Renal pelvis (tissue), 4 donors: ENCODE data around the gene TTLL5. TPM values are rescaled to one million over a fixed set of nuclear protein-coding genes. Genes with fewer than 3 reads are reported as not detected.

Experiments used
- DNase-seq: peaks from one replicate; pipeline ENCODE4 v3.0.0-alpha.2; 2013
- polyA plus RNA-seq, 3 donors: library from polyadenylated mRNA; unstranded; fragments of 120-200 nt; gene quantifications; one replicate each; pipeline ENCODE4 v1.2.1, GENCODE V29; 2013; ENCODE audit not compliant: insufficient read length in 3 of 3

TTLL5 gene
- polyA plus RNA-seq, 3 donors: 27.6 to 37.4 (median 33.7) TPM

DNA sequence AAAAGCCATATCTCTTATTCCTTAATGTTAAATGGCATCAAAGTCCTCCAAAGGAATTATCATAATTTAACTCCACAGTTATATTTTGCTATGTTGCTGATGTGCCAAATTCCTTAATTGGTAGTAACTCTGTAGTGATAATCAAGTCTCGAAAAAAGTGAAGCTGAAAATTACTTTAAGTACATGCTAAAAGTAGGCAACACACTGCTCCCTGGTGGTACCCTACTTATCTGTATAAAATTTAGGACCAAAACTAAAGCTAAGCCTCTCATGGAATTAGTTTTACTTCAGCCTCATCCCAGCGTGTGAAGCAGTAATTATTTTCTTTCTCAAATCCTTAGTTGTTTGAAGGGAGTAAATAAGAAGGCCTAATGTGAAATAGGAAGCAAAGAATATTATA is 132.8 kb downstream of the TTLL5 start:
- no peak for DNase-seq

DNA sequence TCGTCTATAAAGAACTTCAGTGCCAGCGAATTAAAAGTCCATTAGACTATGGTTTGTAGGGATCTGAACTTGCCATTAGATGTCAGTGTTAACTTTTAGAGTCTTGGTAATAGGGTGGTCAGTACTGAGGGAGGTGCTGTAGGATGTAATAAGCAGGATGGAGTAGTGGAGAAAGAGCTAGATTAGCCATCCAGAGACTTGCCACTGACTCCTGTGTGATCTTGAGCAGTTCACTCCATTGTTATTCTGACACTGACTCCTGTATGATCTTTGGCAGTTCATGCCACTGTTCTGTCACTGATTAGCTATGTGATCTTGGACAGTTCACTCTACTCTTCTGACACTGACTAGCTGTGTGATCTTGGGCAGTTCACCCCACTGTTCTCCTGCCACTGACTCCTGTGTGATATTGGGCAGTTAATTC is 133.6 kb downstream of the TTLL5 start:
- no peak for DNase-seq

DNA sequence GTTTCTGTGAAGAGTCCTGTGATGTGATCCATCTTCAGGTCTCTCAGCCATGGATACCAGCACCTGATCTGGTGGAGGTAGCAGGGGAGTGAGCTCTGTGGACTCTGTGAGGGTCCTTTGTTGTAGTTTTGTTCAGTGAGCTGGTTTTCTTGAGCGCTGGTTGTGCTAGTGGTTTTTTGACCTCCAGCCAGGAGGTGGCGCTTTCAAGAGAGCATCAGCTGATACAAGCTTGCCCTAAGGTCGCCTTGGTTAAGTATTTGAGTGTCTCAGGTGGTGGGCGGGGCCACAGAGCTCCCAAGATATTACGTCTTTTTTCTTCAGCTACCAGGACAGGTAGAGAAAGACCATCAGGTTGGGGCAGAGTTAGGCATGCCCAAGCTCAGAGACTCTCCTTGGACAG is 139.7 kb downstream of the TTLL5 start:
- DNase-seq: no peak

DNA sequence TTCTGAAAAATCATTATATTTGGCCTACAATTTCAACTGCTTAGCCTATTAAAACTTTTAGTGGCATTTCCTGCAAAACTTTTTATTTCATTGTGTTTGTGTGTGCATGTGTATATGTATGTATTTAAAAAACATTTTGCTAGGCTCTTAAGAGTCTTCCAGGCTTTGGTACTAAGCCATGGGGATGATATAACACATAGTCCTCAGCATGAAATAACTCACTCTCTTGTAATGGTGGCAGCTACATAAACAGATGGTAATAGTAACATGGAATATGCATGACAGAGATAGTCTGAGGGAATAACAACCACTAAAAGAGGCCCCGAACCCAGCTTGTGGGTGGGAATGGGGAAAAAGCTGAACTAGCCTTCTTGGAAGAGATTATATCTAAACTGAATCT is 141.4 kb downstream of the TTLL5 start:
- DNase-seq: no peak

DNA sequence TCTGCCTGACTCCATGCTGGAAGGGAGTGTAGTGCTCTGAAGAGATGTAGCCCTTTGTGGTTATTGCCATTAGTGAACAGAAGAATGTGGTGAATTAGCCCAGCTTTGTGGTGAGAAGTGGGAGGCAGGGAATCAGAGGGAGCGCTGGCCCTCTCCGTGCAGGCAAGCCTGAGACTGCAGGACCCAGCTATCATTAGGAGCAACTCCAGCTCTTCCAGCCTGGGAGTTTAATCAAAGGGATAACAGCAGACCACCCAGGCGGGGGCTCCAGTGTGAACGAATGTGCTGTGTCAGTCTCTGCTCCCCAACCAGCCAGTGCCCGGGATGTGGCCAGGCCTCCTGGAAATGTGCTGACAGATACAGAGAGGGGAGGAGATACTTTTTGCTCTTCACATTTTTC is 142.7 kb downstream of the TTLL5 start:
- DNase-seq: no peak

DNA sequence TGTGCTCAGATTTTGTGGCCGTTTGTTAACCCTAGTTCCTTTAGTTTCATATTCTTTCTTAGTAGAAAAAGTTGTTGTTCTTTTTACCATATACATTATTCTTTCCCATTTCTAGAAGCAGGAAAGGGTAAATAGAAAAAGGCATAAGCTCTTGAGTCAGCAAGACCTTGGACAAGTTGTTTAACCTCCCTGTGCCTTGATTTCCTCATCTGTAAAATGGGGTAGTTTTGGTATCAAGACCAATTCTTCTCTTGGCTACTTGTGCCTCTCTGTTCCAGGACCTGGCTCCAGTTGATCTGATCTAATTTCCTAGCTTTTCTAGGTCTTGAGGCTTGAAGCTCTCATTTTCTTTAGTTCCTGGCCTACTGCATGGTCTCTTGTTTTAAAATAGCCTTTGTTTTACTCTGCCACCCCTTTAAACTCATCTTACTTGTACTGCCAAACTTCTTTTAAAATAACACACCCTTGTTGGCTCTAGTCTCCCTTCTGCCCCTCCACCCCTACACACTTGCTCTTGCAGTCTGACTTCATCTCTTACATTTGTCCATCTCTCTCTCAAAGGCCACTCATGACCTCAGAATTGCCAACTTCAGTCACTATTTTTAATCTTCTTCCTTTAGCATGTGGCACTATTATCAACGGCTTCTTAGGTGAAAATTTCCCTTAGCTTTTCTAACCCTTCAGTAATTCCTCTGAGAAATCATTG is 143.7 kb downstream of the TTLL5 start:
- no peak for DNase-seq

DNA sequence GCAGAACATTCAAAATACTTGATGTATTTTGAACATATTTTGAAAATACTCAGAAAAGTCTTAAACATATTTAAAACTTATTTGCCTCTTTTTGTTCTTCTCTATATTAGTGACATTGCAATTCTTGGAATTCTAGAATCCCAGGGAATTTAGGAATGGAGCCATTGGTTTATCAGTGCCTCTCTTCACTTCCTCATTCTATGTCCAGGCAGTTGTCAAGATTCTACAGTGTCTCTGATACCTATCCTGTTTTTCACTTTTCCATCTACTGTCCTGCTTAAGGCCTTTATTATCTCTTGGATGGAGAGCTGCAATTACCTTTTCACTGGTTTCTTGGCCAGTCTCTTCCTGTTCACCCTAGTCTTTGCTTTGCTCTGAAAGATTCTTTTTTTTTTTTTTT is 144.6 kb downstream of the TTLL5 start:
- DNase-seq: no peak

DNA sequence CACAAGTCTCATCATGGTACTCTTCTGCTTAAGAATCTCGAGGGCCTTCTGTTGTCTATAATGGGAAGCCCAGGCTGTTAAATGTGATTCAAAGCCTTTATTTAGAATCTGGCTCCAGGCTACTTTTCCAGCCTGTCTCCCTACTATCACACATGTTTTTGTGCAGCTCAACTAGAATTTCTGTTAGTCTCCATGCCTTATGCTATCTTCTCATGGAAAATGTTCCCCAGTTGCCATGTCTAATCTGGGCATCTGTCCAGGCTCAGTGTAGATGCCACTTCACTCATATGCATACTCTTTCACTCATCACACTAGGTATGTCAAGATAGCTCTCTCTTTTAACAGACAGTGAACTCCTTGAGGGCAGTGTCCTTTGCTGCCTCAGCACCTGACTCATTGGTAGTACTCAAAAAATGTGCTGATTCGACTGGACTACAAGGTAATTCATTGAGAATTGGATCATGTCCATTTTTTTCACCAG is 145.3 kb downstream of the TTLL5 start:
- DNase-seq: no peak

DNA sequence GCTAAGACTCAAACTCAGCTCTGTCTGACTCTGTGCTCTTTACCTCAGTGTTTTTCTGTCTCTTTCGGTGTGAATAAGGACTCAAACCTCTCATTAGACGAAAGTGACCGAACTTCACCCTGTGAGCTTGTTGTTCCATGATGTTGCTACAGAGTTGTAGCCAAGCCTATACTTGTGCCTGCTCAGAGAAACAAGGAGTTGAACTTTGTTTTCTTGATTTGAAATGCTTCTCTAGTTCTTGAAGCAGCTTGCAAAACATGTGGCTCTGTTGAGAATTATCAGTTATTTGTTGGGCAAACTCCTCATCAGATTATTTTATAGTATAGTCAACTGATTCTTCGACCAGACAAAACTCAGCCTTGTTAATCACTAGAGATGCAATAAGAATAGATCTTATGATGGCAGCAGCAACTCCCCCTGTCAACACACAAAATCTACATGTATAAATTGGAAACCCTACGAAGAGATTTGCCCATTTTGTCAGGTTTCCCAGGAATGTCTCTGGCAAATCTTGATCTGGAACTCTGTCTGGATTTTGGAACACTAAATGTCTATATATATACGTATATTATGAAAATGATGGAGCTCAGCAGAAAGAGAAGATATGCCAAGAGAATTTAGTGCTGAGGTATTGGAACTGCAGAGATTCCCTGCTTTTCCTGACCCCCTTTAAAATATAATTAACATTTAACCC is 146.8 kb downstream of the TTLL5 start:
- no peak for DNase-seq

DNA sequence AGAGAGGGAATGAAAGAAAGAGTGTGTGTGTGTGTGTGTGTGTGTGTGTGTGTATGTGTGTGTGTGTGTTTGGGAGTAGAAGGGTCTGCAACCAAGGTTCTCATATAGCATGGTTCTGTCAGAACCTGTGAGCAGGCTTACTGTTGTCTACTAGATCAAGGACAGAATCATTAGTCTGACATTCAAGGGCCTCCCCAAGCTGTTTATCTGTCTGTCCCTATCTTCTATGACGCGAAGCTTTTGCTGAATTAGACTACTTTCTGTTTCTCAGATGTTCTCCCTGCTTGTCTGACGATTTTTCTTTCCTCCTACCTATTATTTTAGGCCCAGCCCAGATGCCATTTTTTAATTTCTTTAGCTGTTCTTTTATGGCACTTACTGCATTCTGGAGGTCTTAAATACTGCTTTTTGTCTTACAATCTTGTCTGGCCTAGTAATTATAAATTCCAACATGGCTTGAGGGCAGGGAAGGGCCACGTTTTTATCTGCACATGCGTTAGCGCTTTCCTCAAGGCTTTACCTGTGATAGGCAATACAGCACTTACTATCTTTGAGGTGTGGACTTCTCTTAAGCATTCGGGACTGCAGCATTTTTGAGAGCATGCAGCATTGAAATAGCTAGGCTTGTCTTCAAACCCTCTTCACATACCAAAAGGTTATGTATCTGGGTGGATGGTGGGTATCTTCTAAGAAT is 150.2 kb downstream of the TTLL5 start:
- no peak for DNase-seq

DNA sequence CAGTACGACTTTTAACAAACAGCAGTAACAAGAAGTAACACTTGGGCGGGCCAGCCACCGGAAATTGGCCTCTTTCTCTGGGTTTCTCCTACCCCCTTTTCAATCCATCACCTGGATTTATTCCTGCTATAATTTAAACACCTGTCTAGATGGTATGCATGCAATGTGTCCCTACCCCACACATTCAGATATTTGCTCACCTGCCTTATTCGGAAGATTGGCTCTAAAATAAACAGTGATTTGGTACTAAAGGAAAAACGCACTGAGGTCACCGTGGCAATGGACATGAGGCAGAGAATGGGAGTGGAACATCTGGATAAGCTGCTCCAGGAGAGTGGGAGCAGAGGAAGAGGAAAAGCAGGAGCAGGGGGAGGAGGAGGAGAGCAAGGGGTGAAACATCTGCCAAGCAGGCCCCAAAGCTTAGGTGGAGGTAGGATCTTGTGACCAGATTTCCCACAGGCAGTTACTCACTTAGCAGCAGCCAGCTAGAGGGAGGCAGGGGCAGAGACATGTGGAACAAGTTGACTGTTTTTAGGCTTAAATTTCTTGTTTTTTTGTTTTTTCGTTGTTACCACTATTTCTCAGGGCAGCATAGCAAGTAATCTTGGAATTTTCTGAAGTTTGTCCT is 150.9 kb downstream of the TTLL5 start:
- DNase-seq: peak; percentile 16

DNA sequence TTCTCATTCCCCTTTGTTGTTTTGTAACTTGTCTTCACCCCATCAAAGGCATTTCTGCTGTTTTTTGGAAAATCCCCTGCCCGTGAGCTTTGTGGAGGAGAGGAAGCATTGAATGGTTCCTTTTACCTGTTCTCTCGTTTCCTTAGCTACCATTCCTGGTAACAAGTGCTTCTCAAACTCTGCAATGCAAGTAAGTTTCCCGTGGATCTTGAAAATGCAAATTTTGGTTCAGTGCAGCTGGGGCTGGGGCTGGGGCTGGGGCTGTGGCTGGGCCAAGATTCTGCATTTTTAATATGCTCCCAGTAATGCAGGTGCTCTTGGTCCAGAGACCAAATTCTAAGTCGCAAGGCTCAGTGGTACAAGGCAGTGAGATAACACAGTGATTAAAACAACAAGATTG is 151.6 kb downstream of the TTLL5 start:
- no peak for DNase-seq

DNA sequence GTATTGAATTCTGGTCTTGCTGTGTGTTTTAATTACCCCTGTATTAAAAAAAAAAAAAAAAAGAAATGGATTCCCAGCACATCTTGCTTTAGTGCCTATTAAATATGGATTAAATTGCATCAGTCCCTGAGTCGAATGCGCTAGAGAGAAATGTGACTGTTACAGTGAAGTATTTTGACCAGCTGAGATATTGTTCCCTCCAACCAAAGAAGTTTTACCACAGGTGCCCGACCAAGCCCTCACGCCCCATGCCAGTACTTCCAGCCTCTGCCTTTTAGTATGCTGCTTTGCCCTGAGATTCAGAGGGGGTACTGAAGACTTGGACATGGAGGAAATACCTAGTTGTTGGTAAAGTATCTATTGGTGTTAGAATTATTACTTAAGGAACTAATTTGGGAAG is 159.7 kb downstream of the TTLL5 start:
- no peak for DNase-seq

DNA sequence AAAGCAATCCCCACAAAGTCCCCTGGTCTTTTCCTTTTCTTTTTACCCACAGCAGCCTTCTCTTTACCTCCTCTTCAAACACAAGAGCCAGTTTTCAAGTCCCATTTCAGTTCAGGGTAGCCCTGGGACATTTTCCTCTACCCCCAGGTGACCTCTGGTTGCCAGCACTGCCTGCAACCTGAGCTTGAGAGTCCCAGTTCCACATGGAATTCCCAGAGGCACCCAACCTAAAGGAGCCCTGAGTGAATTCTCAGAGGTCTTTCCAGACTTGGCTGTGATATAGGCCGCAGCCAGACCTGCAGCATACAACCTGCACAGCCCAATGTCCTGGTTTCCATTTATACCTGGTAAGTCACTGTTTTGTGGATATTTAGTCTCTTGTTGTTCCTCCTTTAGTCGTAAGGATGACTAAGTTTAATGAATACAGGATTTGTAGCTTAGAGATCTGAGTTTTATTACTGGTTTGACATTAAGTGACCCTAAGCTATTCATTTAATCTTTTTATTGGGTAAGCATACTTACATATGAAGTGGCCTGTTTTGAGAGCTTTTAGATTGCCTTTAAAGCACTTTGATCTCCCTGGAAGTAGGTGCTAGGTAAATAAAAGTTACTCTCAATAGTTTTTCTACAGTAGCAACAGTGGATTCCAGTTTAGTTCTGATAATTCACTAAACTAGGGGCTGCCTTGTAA is 160.9 kb downstream of the TTLL5 start:
- DNase-seq: peak; percentile 14

DNA sequence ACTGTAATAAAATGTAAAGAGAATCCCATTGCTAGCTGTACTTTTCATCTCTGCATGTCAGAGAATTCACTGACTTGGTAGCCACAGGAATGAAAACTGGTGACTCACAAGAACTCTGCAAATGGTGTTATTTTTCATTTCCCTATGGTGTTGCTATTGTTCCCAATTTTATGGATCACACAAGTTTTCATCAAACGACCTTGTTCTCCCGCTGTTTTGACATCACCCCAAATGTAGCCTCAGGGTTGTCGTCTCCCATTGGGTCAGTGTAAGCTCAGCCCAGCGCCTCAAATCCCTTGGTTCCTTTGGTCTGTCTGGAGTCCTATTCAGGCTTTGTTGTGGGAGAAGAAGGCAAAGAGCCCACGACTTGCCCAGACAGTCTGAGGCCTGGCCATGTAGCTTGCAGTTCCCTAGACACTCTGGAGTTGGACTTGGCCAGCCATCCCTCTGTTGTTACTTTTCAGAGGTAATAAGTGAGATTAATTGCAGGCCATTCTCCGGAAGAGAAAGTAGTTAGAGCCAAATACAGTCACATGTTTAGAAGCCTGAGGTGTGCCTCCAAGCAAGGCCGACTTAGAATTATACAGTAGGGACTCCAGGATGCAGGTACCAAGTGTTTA is 161.6 kb downstream of the TTLL5 start:
- DNase-seq: no peak

DNA sequence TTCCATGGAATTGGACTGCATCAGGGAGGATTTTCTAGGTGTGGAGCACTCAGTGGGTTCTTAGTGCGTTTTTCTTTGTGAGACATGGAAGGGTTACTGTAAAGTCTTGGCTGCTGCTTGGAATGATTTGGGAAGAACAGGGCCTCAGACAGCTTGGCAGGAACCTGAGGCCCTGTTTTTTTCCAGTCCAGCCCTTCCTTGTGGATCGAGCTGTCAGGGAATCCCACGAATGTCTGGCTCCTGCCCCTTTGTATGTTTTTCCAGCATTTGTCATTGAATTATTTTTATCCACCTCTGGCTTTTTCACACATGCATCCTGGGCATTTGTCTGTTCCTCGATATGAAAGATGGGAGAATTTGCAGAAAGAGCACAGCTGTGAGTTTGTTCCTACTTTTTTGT is 162.3 kb downstream of the TTLL5 start:
- DNase-seq: no peak

DNA sequence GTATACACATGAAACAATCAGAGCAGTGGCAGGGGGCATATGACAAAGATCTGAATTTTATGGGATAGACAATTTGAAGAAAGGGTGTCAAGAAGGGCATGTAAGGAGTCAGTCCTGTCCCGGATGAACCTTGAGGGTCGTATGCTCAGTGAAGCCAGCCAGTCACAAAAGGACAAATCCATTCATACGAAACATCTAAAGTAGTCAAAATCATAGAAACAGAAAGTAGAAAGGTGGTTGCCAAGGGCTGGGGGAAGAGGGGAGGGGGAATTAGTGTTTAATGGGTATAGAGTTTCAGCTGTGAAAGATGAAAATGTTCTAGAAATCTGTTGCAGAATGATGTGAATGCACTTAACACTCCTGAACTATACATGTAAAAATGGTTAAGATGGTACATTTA is 163.3 kb downstream of the TTLL5 start:
- DNase-seq: no peak

DNA sequence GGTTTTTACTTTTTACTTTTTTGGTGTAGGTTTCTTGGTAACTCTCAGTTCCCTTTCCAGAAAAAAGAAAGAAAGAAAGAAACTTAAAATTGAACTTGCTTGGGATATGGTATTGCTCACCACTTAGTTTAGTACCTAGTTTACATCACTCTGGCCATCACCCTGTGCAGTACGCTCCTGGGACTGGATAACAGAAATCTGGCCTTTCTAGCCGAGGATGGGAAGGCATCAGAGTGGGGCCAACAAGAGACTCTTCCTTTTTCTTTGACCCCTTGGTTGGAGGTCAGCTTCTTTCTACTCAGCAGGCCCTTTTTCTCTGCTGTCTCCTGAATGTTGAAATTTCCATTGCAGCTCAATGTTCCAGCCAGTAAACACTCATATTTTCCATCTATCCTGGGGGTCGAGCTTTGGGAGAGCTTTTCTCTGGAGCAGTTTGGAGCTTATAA is 164.1 kb downstream of the TTLL5 start:
- DNase-seq: no peak

DNA sequence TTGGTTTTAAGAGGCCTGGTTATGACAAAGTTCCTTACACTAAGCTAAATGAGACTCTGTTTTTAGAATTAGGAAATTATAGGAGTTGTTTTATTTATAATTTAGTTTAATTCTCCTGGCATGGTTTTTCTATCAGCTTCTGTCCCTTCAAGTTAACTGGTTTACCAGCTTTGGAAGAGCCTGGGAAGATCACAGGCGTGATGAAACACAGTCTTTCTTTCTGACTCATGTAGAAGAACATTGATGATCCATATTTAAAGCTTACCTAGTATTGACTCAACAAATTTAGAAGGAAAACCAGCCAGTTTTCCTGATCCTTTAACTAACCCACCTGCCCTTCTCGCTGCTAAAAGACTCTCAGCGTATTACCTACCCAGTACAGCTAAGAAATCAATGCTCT is 165.6 kb downstream of the TTLL5 start:
- DNase-seq: no peak

DNA sequence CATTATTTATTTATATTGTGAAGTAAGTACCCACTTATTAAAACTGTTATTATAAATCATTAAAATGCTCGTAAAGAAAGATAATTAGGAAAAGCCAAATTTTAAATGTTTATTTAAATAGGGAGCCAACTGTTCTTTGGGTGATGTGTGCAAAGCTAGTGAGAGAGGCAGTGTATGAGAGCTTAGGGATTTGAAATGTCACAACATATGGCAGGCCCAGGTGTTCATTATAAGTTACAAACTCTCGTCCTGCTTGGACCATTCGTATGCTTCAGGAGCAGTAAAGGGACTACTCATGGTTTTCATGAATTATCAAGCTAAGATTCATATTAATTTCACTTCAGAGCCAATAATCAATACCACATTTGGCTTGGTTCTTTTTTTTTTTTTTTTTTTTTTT is 166.3 kb downstream of the TTLL5 start:
- DNase-seq: no peak

DNA sequence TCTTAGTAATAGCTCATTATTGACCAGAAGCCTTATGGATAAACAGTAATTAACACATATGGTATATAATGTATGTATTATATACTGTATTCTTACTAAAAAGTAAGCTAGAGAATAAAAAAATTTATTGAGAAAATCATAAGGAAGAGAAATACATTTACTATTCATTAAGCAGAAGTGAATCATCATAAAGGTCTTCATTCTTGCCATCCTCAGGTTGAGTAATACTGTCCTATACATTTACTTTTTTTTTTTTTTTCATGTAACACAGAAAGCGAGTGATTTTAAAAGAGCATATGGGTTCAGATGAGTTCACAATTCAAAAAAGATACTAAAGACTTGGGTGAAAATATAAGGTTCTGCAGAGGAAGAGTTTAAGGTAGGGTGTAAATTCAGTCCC is 168.3 kb downstream of the TTLL5 start:
- no peak for DNase-seq
